Breast epithelium (tissue), 3 donors: ENCODE results near the gene WDR1.

Source experiments
- CTCF ChIP-seq, 3 donors: fragments of 450-650 bp; IDR thresholded peaks; one replicate each; pipeline ENCODE4 v1.5.1; 2016 to 2017; ENCODE audit warnings: antibody characterized with exemption in 3 of 3, mild to moderate bottlenecking in 3 of 3, moderate library complexity in 3 of 3
- POLR2A ChIP-seq: fragments of 450-650 bp; IDR thresholded peaks from one replicate; pipeline ENCODE4 v1.6.1; 2016; ENCODE audit warnings: antibody characterized with exemption, mild to moderate bottlenecking, moderate library complexity

GRCh38 chr4:10128761-10129160, 12.2 kb upstream of the WDR1 start:
- TF ChIP-seq POLR2A: no peak
- no peak for TF ChIP-seq CTCF (IDR thresholded peaks at IDR 0.05)
